IPS-NIHi11 (cell line): ENCODE results near the gene NEURL2.

Experiments used
- DNase-seq: peaks from one replicate; pipeline ENCODE4 v3.0.0; 2012; ENCODE audit warnings: mixed read lengths, low spot score

NEURL2 gene

GRCh38 chr20:45841407-45842129, 49.4 kb downstream of the NEURL2 start:
- no peak for DNase-seq

DNA sequence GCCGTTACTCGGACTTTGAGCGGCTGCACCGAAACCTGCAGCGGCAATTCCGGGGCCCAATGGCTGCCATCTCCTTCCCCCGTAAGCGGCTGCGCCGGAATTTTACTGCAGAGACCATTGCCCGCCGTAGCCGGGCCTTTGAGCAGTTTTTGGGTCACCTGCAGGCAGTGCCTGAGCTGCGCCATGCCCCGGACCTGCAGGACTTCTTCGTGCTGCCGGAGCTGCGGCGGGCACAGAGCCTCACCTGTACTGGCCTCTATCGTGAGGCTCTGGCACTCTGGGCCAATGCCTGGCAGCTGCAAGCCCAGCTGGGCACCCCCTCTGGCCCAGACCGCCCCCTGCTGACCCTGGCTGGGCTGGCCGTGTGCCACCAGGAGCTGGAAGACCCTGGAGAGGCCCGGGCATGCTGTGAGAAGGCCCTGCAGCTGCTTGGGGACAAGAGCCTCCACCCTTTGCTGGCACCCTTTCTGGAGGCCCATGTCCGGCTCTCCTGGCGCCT, 50.3 kb downstream of the NEURL2 start:
- no peak for DNase-seq
